ENCODE data around the gene VCP. TPM values are rescaled to one million over a fixed set of nuclear protein-coding genes. Genes with fewer than 3 reads are reported as not detected.

Gene VCP
- total RNA-seq, 4 donors from 2014 or later = 124 to 244 (median 150) TPM

GRCh38 chr9:35105571-35106342 is 33.3 kb upstream of the VCP start:
- Histone ChIP-seq H3K27ac (no peak overlapping the region), H3K36me3 (peaks cover 0 to 49% (median 0%) of the 10 kb centered on the region in 3 donors), H3K27me3 (no peaks in the 10 kb centered on the region), H3K4me1 (peaks cover 0 to 22% (median 2%) of the 10 kb centered on the region in 4 donors), H3K4me3 (no peak overlapping the region), H3K9me3 (no peaks in the 10 kb centered on the region)
- peak in 1 of 3 donors; percentile 47 for DNase-seq
- no peak for TF ChIP-seq CTCF (IDR thresholded peaks at IDR 0.05)
- no peak for TF ChIP-seq POLR2A (IDR thresholded peaks at IDR 0.05)

- DNase-seq = peak in 1 of 3 donors; percentile 40
- H3K9me3 ChIP-seq = no peaks in the 10 kb centered on the region
- H3K27ac ChIP-seq = no peak overlapping the region
- peaks cover 0 to 15% (median 2%) of the 10 kb centered on the region in 4 donors for H3K4me1 ChIP-seq
- H3K36me3 ChIP-seq = peaks cover 0 to 55% (median 0%) of the 10 kb centered on the region in 3 donors
- H3K4me3 ChIP-seq = no peak overlapping the region
- TF ChIP-seq POLR2A (IDR thresholded peaks at IDR 0.05) (no peak), CTCF (IDR thresholded peaks at IDR 0.05) (no peak)
- no peaks in the 10 kb centered on the region for H3K27me3 ChIP-seq
These were observed 32.7 kb upstream of the VCP start for GRCh38 chr9:35105126-35105525.

- no peak overlapping the region for H3K27ac ChIP-seq
- H3K4me3 ChIP-seq = no peak overlapping the region
- peak in 1 of 3 donors; percentile 13 for DNase-seq
- peaks cover 0 to 61% (median 0%) of the 10 kb centered on the region in 3 donors for H3K36me3 ChIP-seq
- peaks cover 0 to 13% (median 2%) of the 10 kb centered on the region in 4 donors for H3K4me1 ChIP-seq
- no peak for TF ChIP-seq POLR2A (IDR thresholded peaks at IDR 0.05)
- TF ChIP-seq CTCF (IDR thresholded peaks at IDR 0.05) = no peak
- no peaks in the 10 kb centered on the region for H3K27me3 ChIP-seq
- H3K9me3 ChIP-seq = no peaks in the 10 kb centered on the region
These were observed 32.2 kb upstream of the VCP start for GRCh38 chr9:35104586-35104985.

- no peaks in the 10 kb centered on the region for H3K9me3 ChIP-seq
- peak overlapping the region; percentile 47 to 79 (median 70) for H3K4me3 ChIP-seq
- H3K27ac ChIP-seq = peak overlapping the region; percentile 70 to 82 (median 80)
- H3K36me3 ChIP-seq = peaks cover 0 to 63% (median 0%) of the 10 kb centered on the region in 3 donors
- no peaks in the 10 kb centered on the region for H3K27me3 ChIP-seq
- DNase-seq = no peak
- H3K4me1 ChIP-seq = peaks cover 0 to 13% (median 2%) of the 10 kb centered on the region in 4 donors
- TF ChIP-seq POLR2A (IDR thresholded peaks at IDR 0.05) (no peak), CTCF (IDR thresholded peaks at IDR 0.05) (no peak)
These were observed 31.3 kb upstream of the VCP start for GRCh38 chr9:35103660-35104191.

GRCh38 chr9:35102769-35103659 is 30.6 kb upstream of the VCP start, which contains the start of gene STOML2:
STOML2 (minus strand) TSS chr9:35103131; CDS start chr9:35103094, 37 bp downstream.
- peaks cover 0 to 56% (median 0%) of the 10 kb centered on the region in 3 donors for H3K36me3 ChIP-seq
- peak within 1 kb of the TSS; percentile 47 to 79 (median 70) for H3K4me3 ChIP-seq

More at GRCh38 chr9:35102769-35103659, 30.6 kb upstream of the VCP start, which contains the start of gene STOML2:
- no peaks in the 10 kb centered on the region for H3K9me3 ChIP-seq
- H3K27me3 ChIP-seq = no peaks in the 10 kb centered on the region
- H3K27ac ChIP-seq = peak within 1 kb of the TSS; percentile 70 to 82 (median 80)
- TF ChIP-seq CTCF (IDR thresholded peaks at IDR 0.05) = no peak
- peak; percentile 37 to 57 for TF ChIP-seq POLR2A (IDR thresholded peaks at IDR 0.05)
- peak; percentile 92 to 98 (median 94) for DNase-seq
- peaks cover 0 to 13% (median 2%) of the 10 kb centered on the region in 4 donors for H3K4me1 ChIP-seq
